Neural progenitor cell (in vitro differentiated cells): ENCODE data around the gene UBE3C.

Source experiments
- CTCF ChIP-seq: fragments of 200-600 bp; sonication (generic); IDR thresholded peaks from 2 replicates; pipeline ENCODE4 v1.5.1; 2017; ENCODE audit warnings: antibody characterized with exemption, mild to moderate bottlenecking
- EZH2 ChIP-seq: fragments of 200-600 bp; sonication (generic); IDR thresholded peaks from 2 replicates; pipeline ENCODE4 v1.6.1; 2017; ENCODE audit warnings: antibody characterized with exemption, mild to moderate bottlenecking, moderate library complexity
- EZH2phosphoT487 ChIP-seq: fragments of 200-600 bp; sonication (generic); IDR thresholded peaks from 2 replicates; pipeline ENCODE4 v1.6.1; 2017; ENCODE audit warnings: antibody characterized with exemption

- TF ChIP-seq CTCF = no peak
- TF ChIP-seq EZH2phosphoT487 = no peak
- TF ChIP-seq EZH2 = no peak
These were observed 5.9 kb upstream of the UBE3C start for GRCh38 chr7:157132796-157133195.
